ENCODE results near the gene SGMS1.

The SGMS1 gene

DNA sequence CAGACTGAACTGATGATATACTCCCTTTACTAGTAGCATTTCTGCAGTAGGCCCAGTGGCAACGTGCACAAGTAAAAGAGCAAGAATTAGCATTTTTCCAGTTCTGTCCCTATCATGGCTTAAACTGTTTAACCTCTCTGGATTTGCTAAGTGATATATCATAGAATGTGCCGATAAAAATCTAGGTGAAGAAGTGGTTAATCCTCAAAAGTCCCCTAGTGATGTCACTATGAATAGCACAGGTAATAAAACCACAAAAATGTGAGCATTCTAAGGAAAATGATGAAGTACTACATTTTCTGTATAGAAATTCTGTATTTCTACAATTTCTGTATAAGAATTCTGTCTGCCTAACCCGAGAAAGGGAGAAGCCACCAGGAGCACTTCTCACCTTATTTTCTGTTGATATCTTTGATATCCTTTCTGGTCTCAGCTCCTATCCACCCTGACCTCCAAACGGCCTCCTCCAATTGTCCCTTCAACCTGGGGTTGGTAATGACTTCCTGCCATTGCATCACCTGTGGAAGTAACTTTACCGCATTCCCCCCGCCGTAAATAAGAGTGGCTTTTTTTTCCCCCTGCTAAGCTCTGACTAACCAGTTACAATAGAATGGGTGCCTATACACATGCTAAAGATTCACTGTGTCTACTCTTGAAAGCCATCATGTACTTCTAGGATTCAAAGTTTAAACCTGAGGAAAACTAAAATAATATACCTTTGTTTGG, 216.5 kb downstream of the SGMS1 start:
- no peak for DNase-seq (ENCODE audit: extremely low read depth in 1 of 2, low read depth in 1 of 2)

DNA sequence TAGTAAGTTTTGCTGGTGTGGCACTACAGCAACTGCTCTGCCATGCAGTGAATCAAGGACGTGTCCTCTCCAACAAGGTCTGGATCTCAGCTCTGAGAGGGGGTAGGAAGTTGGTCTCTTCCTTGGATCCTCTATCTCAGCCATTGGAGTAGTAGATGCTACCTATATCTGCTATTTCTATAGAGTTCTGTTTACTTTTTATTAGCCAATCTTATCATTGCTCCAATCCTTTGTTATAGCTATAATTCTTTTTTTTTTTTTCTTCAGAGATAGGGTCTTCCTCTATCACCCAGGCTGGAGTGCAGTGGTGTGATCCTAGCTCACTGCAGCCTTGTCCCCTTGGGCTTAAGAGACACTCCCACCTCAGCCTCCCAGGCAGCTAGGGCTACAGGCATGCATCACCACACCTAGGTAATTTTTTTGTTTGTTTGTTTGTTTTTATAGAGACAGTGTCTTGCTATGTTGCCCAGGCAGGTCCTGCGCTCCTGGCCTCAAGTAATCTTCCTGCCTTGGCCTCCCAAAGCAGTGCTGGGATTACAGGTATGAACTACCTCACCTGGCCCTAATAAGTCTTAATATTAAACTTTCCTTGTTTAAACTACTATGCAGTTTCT, 217.2 kb downstream of the SGMS1 start:
- no peak for DNase-seq (ENCODE audit: extremely low read depth in 1 of 2, low read depth in 1 of 2)

DNA sequence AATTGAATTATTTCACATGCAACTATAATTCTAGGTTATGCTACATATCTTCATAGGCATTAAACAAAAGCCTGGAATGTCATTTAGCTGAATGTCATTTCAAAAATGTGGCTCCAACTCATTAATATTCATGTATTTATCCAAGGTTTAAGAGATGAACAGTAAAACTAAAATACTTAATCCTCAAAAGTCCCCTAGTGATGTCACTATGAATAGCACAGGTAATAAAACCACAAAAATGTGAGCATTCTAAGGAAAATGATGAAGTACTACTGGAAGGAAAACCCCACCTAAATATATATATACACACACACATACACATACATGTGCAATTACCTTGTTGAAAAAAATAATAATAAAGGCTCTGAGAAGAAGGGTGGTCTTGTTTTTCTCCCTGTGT, 218.0 kb downstream of the SGMS1 start:
- DNase-seq (ENCODE audit: extremely low read depth in 1 of 2, low read depth in 1 of 2): no peak

DNA sequence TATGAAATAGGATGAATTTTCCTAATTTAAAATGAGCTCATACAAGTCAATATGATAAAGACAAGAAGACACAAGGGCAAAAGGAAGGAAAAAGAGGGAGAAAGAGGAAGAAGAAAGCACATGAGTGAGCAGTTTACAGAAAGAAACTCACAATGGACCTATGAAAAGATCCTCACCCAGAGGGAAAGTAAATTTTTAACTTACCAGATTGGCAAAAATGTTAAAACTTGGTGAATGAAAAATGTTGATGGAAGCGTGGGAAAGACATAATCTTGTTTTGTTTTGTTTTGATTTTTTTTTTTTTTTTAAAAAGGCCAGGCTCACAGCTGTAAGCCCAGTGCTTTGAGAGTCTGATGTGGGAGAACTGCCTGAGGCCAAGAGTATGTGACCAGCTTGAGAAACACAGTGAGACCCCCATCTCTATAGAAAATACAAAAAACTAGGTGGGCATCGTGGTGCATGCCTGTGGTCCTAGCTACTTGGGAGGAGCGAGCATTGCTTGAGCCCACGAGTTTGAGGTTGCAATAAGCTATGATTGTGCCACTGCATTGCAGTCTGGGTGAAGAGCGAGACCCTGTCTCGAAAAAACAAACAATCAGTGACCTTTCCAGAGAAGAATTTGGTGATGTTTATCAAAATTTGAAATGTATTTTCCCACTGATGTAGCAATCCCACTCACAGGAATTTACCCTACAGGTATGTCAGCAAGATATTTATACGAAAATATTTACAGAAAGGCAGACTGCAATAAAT, 219.6 kb downstream of the SGMS1 start:
- no peak for DNase-seq (ENCODE audit: extremely low read depth in 1 of 2, low read depth in 1 of 2)

DNA sequence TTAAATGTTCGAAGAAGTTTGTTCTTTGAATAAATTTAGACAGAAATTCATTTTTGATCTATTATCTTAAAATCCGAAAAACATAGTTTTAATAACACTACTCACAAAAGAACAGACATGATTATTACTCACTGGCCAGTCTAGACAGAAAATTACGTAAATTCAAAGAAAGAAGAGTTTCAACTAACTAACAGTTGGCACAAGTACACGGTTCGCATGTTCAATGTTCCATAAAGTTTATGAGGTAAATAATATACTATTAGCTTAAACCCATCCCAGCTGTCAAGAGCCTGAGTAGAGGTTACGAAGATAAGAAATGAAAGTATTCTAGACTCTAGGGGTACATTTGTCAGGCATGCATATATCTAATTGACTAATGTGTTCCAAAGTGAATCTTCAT, 220.7 kb downstream of the SGMS1 start:
- no peak for DNase-seq (ENCODE audit: extremely low read depth in 1 of 2, low read depth in 1 of 2)

DNA sequence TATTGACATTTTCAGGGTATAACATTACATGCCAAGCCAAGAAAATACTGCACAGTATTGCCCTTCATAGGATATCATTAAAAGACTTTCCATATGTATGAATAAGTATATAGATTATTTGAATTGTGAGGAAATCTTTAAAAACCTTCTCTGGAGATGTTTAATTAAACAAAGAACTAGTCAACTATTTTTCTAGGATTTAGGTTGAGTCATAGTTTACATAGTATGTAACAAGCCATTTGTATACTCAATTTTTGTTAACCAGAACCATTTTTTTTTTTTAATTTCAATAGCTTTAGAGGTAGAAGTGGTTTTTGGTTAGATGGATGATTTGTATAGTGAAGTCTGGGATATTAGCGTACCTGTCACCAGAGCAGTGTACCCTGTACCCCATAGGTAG, 221.3 kb downstream of the SGMS1 start:
- DNase-seq (ENCODE audit: extremely low read depth in 1 of 2, low read depth in 1 of 2): no peak

DNA sequence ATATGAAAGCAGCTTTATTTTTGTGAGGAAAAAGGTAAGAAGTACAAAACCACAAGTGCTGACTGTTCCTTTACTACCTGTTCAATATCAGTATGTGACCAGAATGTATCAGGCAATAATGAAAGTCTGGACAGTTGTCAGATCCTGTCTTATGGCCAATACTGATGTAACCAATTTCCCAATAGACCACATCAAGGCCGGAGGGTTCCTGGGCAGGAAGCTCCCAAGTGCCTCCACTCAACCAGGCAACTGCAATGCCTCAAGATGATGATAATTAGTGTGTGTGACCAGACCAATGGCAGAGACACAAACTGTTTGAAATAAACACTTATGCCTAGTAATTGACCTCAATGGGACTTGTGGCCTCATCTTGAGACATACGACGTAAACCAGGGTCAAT, 223.1 kb downstream of the SGMS1 start:
- DNase-seq (ENCODE audit: extremely low read depth in 1 of 2, low read depth in 1 of 2): no peak

DNA sequence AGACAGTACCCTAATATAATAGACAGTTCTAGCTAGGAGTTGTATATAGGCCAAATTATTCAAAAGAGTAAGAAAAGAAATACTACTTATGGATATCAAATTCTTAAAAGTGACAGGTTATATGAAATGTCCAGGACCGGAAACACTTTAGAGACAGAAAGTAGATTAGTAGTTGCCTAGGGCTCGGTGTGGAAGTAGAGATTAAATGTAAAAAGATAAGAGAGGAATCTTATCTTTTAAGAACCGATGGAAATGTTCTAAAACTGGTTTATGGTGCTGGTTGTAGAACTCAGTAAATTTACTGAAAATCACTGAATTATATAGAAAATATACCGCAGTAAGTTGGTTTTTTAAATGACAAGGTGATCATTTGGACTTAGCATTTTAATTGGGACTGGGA, 224.9 kb downstream of the SGMS1 start:
- no peak for DNase-seq (ENCODE audit: extremely low read depth in 1 of 2, low read depth in 1 of 2)

DNA sequence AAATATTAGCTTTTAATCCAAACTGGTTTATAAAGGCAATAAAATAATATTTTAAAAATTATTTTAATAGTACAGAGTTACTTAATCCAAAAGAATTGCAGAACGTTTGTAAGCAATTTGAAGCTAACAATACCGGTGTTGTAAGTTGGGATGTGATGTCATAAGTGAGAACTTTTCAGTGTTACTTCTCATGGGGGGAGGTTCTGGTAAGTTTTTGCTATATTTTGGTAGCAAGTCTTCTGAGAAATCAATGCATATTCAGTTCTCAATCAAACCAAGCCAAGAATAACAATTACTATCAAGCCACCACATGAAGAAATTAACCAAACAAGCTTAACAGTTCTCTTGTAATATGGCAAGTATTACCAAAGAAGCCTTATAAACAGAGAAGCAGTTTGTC, 225.4 kb downstream of the SGMS1 start:
- no peak for DNase-seq (ENCODE audit: extremely low read depth in 1 of 2, low read depth in 1 of 2)

DNA sequence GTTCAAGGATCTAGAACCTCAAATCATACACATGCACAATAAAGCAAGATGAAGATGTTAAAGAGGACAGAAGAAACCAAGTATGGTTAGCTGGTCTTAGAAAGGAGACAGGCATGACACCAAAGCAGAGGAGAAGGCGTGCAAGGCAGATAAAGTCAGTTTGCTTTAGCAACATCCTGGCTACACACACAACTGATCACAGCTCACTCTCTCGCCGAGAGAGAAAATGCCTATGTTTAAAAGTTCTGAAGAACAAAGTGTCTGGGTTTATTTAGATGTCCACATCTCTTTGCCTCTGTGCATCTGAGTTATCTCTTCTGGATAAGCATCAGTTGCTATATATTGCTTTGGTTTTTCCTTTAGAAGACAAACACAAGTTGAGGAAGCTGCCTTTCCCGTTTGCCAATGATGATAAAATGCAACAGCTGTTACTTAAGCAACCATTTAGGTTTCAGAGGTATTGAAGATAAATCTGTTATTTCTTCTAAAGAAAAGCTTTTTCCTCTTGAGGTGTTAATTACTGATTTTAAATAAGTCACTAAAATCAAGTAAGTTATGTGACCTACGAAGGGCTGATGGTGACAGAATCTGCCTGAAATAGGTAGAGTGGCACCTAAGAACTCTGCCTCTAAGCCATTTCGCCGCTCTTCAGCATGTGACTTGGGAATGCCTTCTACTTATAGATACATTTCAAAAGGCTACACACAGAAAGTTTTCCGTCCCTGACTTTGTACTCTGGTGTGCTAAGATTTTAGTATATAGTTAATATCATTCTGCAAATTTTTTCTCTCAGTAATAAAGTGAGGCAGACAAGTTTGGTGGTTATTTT, 226.2 kb downstream of the SGMS1 start:
- no peak for DNase-seq (ENCODE audit: extremely low read depth in 1 of 2, low read depth in 1 of 2)

DNA sequence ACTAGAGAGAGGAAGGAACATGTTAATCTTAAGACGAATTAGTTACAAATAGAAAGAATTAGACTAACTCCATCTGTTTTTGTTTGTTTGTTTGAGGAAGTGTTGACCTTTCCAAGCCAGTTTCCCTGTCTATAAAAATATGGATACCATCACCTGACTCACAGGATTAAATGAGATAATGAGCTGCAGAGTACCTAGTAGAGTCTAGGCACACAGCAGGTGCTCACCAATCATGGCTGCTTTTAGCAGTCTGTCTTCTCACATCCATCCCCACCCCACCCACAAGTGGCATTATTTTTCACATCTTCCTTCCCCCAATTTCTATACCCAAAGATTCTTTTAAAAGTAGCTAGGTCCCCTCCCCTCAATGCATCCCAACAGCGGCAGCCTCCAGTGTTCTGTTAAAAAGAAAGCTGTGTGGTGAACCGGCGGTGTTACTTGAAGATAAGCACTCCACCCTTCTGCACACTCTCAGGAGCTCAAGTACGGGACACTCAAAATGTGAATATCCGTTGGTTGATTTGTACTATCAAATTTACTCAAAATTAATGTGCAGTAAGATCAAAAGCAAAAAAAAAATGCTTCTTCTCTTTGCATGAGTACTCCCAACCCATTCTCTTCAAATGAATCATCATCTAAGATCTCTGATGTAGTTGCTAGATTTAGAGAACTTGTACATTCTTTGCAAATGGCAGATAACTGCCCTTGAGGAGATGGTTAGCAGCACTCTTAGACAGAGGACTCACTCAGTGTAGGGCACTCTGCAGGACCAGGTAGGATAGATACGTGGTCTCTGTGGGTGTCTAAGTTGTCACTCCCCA, 227.1 kb downstream of the SGMS1 start:
- DNase-seq (ENCODE audit: extremely low read depth in 1 of 2, low read depth in 1 of 2): no peak

DNA sequence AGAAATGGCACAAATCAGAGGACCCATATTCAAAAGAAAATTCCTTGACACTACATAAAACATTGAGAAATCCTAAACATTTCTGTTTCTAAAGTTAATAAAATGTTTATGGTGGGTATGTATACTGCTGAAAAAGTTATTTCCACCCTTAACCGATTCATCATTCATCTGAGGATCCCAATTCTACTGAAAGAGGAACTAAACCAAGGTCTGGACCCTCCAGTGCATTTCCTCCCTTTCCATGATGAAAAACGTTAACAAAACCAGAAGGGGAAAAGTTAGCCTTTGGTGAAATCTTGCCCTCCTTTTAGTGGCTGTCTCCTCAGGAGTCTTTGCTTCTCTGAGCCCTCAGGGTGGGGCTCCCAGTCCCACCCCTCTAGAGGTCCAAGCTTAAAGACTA, 227.9 kb downstream of the SGMS1 start:
- no peak for DNase-seq (ENCODE audit: extremely low read depth in 1 of 2, low read depth in 1 of 2)

DNA sequence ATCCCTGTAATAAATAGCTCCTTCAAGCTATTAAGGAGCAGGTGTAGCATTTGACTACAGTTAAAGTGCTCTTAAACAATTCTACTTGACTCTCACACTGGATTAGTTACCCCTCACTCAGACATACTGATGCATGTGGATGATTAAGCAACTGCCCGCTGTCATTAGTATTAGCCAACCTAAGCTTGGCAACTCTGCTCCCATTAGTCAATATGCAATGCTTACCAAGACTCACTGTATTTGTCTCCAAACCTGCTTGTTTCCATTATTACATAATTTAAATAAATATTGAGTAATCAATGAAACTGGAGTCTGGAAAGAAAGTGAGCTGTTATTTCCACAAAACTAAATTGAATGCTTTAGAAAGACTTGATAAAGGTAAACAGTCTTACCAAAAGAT, 228.5 kb downstream of the SGMS1 start:
- DNase-seq (ENCODE audit: extremely low read depth in 1 of 2, low read depth in 1 of 2): no peak

DNA sequence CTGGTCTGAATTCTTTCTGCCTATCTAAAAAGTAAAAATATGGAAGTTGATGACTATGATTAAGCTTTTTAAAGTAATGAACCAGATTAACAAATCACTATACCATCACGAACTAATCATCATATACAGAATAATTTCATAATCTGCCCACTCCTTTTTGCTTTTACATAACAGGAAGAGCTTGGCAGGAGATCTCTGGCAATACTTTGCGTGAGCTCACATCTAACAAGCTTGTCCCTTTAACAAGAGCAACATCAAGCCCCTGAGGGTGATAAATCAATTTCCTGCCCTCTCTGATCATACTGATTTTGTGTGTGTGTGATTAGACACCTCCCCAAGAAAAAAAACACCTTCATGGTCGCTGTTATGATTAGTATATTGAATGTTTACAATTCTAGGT, 228.9 kb downstream of the SGMS1 start:
- DNase-seq (ENCODE audit: extremely low read depth in 1 of 2, low read depth in 1 of 2): no peak

DNA sequence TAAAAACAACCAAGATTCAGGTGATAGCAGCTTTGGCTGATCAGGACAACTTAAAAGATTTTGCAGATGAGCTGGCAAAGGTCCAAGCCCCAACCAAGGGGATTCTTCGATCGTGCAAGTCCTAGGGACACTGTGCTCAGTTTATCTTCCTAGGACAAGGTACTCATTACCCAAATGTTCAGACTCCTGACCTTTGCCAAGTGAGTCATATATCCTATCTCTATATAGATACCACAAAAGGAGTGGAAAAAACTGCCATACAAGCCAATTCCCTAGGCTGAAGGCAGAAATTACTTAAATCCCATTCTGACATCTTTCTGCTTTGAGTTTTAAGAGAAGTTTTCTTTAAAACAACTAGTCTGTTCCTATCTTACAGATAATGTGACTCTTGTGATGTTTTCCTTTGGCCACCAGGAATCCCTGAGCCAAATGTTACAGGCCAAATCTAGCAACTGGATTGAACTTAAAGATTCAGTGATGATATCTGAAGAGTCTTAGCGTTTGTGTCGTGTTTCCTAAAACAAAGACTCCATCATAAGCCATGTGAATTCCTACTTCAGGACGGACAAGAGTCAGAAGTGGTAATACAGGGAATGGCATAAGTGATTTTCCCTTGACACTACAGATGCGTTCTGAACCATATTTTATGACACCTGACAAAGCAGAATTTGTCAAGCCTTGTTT, 229.8 kb downstream of the SGMS1 start:
- DNase-seq (ENCODE audit: extremely low read depth in 1 of 2, low read depth in 1 of 2): no peak

DNA sequence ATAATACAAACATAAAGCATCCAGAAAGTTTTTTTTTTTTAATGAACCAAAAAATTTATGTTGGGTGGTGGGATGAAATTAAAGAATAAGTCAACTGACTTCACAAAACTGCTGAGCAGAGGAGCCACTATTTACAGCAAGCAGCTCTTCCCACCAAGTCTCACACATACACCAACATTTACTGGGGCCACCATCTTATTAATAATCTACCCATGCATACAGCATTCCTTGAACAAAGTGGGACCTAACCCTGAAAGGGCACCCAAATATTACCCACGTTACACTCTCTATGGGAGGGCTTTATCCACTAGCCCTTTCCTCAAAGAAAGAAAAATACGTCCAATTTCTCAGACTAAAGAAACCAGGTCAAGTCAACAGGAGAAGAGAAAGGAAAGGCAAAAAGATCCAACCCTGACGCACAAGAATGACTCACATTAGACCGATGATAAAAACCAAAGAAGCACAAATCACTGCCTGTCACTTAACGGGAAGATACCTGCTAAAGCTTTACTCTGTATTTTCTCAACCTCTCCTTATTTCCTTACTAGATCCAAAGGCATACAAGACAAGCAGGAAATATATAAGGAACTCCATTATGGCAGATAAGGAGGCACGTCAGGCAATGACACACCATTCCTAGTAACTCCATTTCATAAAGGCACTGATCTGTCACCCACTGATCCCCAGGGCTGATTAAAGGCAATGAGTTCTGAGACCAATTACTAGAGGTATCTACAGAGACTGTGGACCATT, 230.6 kb downstream of the SGMS1 start:
- DNase-seq (ENCODE audit: extremely low read depth in 1 of 2, low read depth in 1 of 2): no peak

DNA sequence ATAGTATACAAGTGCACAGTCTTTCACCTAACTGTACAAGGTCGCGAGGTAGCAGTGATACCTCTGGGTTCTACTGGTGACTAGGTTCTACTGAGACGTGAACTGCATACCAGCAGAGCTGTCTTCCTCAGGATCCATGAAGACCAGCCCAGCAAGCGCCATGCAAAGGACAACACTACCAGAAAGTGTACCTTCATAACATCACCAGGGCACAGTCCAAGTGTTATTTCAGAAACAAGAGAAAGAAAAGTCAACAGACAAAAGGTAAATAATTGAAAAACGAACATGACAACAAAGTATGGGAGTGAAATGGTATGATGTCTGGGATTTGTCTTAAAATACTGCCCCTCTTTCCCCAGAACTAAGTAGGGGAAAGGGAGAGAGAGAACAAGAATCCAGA, 231.3 kb downstream of the SGMS1 start:
- no peak for DNase-seq (ENCODE audit: extremely low read depth in 1 of 2, low read depth in 1 of 2)

DNA sequence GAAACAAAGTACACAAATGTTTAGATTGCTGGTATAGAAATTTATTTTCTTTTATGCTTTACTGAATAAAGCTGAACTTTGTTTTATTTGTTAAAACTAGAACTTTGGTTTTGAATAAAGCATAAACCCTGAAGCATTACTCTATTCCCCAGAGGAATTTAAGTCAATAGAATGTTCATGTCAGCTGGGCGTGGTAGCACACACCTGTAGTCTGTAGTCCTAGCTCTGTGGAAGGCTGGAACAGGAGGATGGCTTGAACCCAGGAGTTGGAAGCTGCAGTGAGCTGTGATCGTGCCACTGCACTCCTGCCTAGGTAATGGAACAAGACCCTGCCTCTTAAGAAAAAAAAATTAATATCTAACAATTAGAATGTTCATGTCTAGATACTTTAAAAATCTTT, 233.5 kb downstream of the SGMS1 start:
- DNase-seq (ENCODE audit: extremely low read depth in 1 of 2, low read depth in 1 of 2): no peak

DNA sequence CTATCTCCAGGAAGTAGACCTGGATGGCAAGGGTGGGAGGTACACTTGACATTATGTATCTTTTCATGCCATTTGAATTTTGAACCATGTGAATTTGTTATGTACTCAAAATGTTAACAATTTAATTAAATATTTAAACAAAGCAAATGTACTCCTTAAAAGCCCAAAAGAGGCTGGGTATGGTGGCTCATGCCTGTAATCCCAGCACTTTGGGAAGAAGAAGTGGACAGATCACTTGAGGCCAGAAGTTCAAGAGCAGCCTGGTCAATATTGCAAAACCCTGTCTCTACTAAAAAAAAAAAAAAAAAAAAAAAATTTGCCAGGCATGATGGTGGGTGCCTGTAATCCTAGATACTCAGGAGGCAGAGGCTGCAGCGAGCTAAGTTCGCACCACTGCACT, 235.6 kb downstream of the SGMS1 start:
- DNase-seq (ENCODE audit: extremely low read depth in 1 of 2, low read depth in 1 of 2): no peak

All from activated CD8-positive, alpha-beta memory T cell treated with anti-CD3 and anti-CD28 coated beads for 1 hour (primary cell).